C4-2B (cell line): ENCODE measurements around the gene PARD3B.

ENCODE experiments used
- CTCF ChIP-seq: fragments of 450-650 bp; conservative IDR thresholded peaks from 2 replicates; pipeline ENCODE4 v1.5.1; 2017; ENCODE audit warnings: mild to moderate bottlenecking
- ZFX ChIP-seq: fragments of 450-650 bp; IDR thresholded peaks from 2 replicates; pipeline ENCODE4 v1.6.1; 2017

DNA sequence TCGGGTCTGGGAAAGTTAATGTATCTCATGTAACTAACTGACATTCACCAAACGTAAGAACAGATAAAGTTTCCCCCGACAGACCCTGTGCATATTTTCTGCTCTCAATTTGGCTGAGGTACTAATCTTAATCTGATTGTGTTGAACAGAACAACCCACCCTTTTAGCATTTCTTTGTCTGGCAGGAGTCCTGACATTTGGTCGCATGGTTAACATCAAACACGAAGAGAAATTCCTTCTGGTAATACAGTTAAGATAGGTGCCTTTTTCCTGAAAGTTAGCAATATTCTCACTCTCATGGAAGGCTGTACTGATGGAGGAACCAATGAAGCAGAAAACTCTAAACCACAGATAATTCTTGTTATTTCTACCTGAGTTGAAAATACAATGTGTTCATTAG, 520.8 kb downstream of the PARD3B start:
- TF ChIP-seq CTCF, result no peak
- no peak for TF ChIP-seq ZFX
